Nephron progenitor cell (in vitro differentiated cells): ENCODE results near the gene MAMDC2.

Experiments
- DNase-seq: peaks from one replicate; pipeline ENCODE4 v3.0.0; 2021
- H3K27ac Mint-ChIP-seq: 2 replicates; pipeline ENCODE4 v1.8.0; 2021; ENCODE audit warnings: mild to moderate bottlenecking, moderate library complexity, mixed read lengths
- H3K27me3 Mint-ChIP-seq: 2 replicates; pipeline ENCODE4 v1.8.0; 2021; ENCODE audit warnings: mild to moderate bottlenecking, low read depth, mixed read lengths; ENCODE audit not compliant: poor library complexity
- H3K36me3 Mint-ChIP-seq: 2 replicates; pipeline ENCODE4 v1.8.0; 2021; ENCODE audit warnings: low read depth, mixed read lengths
- H3K4me1 Mint-ChIP-seq: 2 replicates; pipeline ENCODE4 v1.8.0; 2021; ENCODE audit warnings: mixed read lengths
- H3K4me3 Mint-ChIP-seq: 2 replicates; pipeline ENCODE4 v1.8.0; 2021; ENCODE audit warnings: mild to moderate bottlenecking, moderate library complexity, mixed read lengths
- H3K9me3 Mint-ChIP-seq: 2 replicates; pipeline ENCODE4 v1.8.0; 2021; ENCODE audit warnings: mild to moderate bottlenecking, moderate library complexity, mixed read lengths
- TF ChIP-seq, protein P1 (sequence below): fragments of 200-600 bp; sonication (generic); IDR thresholded peaks from 2 replicates; pipeline ENCODE4 v1.5.0; 2021; ENCODE audit warnings: antibody characterized with exemption

MAMDC2 gene

DNA sequence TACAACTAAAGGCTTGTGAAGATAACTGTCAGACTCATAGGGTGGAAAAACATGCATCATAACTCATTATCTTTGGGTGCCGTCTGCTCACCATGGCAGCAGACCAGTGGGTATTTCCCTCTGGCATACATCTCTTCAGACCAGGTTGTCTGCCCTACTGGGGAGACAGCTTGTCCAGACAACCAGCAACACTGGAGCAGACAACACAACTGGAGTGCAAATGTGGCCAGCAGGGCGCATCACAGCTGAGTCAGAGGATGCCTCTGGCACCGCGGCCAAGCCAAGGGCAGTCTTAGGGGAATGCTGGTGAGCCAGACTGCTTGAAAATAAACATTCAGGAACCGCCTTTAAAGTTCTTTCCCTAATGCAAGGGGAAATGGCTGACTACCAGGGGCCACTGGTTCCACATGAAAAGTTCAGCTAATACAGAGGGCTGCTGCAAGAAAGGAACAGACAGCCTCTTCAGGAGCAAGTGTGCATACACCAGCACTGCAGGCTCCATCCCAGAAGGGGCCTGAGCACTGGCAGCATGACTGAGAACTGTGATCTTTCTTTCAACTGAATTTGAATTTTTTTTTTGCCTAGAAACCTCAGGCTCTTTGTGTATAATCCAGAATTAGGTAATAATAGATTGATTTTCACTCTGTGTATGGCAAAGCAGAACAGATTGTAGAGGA is 77.3 kb downstream of the MAMDC2 start:
- H3K27ac Mint-ChIP-seq = no peak overlapping the region
- no peak overlapping the region for H3K4me3 Mint-ChIP-seq
- DNase-seq = no peak
- TF ChIP-seq, protein P1, sequence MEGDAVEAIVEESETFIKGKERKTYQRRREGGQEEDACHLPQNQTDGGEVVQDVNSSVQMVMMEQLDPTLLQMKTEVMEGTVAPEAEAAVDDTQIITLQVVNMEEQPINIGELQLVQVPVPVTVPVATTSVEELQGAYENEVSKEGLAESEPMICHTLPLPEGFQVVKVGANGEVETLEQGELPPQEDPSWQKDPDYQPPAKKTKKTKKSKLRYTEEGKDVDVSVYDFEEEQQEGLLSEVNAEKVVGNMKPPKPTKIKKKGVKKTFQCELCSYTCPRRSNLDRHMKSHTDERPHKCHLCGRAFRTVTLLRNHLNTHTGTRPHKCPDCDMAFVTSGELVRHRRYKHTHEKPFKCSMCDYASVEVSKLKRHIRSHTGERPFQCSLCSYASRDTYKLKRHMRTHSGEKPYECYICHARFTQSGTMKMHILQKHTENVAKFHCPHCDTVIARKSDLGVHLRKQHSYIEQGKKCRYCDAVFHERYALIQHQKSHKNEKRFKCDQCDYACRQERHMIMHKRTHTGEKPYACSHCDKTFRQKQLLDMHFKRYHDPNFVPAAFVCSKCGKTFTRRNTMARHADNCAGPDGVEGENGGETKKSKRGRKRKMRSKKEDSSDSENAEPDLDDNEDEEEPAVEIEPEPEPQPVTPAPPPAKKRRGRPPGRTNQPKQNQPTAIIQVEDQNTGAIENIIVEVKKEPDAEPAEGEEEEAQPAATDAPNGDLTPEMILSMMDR = no peak
- no peaks in the 10 kb centered on the region for H3K4me1 Mint-ChIP-seq
- H3K36me3 Mint-ChIP-seq = no peaks in the 10 kb centered on the region
- no peaks in the 10 kb centered on the region for H3K9me3 Mint-ChIP-seq
- H3K27me3 Mint-ChIP-seq = no peaks in the 10 kb centered on the region

DNA sequence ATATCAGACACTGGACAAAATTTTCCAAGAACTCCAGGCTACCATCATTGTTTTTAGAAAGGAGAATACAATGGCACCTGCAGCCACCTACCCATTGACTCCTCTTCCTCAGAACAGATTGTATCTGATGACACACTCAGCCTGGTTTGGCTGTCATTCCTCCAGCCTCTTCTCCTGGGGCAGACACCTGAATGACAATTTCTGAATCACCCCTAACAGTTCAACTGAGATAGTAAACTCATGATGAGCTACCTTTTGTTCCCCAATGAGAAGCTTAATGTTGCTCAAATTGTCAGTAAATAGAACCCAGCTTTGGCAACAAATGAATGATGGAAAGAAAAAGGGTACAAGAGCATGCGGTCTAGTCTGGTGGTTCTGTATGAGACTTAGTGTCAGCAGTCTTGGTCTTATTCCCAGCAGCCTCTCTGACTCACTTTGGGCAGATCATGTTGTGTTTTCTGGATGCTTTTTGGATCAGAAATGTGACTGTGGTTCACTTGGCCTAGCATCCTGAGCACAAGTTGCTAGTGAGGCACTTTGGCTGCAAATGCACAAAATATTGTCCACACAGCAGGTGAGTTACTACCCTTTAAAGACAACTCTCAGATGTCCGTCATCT is 78.3 kb downstream of the MAMDC2 start:
- no peak overlapping the region for H3K27ac Mint-ChIP-seq

DNA sequence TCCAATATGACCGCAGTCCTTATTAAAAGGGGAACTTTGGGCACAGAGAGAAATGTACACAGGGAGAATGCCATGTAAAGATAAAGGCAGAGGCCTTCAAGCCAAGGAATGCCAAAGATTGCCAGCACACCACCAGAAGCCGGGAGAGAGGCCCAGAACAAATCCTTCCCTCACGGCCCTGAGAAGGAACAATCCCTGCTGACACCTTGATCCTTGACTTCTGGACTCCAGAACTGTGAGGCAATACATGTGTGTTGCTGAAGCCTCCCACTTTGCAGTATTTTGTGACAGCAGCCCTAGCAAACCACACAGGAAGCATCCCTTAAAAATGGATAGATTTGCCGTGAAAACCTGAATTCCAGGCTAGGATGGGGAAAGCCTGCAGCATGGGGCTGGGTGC is 80.0 kb downstream of the MAMDC2 start:
- H3K4me1 Mint-ChIP-seq = no peaks in the 10 kb centered on the region
- no peaks in the 10 kb centered on the region for H3K9me3 Mint-ChIP-seq
- no peak overlapping the region for H3K27ac Mint-ChIP-seq
- no peaks in the 10 kb centered on the region for H3K27me3 Mint-ChIP-seq
- no peak overlapping the region for H3K4me3 Mint-ChIP-seq
- no peaks in the 10 kb centered on the region for H3K36me3 Mint-ChIP-seq
- TF ChIP-seq, protein P1 = no peak
- DNase-seq = no peak

More for the DNA sequence above, 78.3 kb downstream of the MAMDC2 start:
- Mint-ChIP-seq H3K4me3 (no peak overlapping the region), H3K27me3 (no peaks in the 10 kb centered on the region), H3K36me3 (no peaks in the 10 kb centered on the region), H3K4me1 (no peaks in the 10 kb centered on the region), H3K9me3 (no peaks in the 10 kb centered on the region)
- TF ChIP-seq, protein P1 = no peak
- DNase-seq = no peak

DNA sequence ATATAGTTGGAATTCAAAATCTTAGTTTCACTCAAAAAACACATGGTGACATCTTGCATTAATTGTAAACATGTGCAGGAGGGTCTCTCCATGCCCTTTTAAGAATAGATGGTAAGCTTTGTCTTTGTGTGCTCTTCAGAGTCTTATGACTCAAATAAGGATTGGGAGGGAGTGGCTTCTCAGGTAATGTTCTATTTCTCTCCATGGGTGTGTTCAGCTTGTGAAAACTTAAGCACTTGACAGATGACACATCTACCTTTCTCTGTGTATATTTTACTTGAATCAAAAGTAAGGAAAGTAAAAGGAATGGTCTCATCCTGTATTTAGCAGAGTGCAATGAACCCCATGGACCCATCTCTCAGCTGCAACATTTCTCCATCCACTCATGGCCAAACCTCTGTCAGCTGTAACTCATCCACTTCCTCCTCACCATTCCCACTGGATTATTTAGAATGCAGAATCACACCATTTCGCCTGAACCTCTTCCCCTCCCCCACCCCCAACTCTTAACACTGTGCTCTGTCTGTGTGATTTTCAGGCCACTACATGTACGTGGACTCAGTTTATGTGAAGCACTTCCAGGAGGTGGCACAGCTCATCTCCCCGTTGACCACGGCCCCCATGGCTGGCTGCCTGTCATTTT is 82.1 kb downstream of the MAMDC2 start:
- no peak overlapping the region for H3K27ac Mint-ChIP-seq
- H3K4me3 Mint-ChIP-seq = no peak overlapping the region
- no peaks in the 10 kb centered on the region for H3K36me3 Mint-ChIP-seq
- TF ChIP-seq, protein P1 = no peak
- no peaks in the 10 kb centered on the region for H3K9me3 Mint-ChIP-seq
- no peaks in the 10 kb centered on the region for H3K4me1 Mint-ChIP-seq
- DNase-seq = no peak
- no peaks in the 10 kb centered on the region for H3K27me3 Mint-ChIP-seq

DNA sequence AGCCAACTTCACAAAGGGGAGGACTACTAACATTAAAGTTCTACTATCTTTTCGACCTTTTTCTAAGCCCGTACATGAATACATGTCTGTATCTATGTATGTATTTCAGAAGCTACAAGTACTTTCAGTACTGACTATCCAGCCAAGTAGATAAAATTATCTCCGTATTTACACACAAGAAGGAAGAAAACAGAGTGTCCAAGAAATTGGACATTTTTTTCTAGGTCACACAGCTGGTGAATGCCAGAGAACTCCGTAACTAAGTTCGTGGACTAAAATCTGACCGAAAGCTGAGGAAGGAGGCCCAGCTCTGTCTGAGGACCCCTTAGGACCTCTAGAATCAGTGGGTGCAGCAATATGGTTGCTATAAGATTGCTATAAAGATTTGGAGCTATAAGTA is 83.4 kb downstream of the MAMDC2 start:
- no peaks in the 10 kb centered on the region for H3K36me3 Mint-ChIP-seq
- H3K4me3 Mint-ChIP-seq = no peak overlapping the region
- H3K9me3 Mint-ChIP-seq = no peaks in the 10 kb centered on the region
- DNase-seq = no peak
- TF ChIP-seq, protein P1 = no peak
- no peak overlapping the region for H3K27ac Mint-ChIP-seq
- no peaks in the 10 kb centered on the region for H3K27me3 Mint-ChIP-seq
- no peaks in the 10 kb centered on the region for H3K4me1 Mint-ChIP-seq
